GM10248 (cell line): ENCODE results near the gene RNF31.

Experiments
- CTCF ChIA-PET: fragments of 300-600 bp; sonication (Branson Sonifier 250); formaldehyde crosslinking; extraction: SDS; loops from one replicate; lab custom pipeline; 2021; ENCODE audit warnings: antibody characterized with exemption; lab: Yijun Ruan, JAX
- POLR2A ChIA-PET: fragments of 350-650 bp; sonication (Branson Sonifier 250); formaldehyde crosslinking; extraction: SDS; loops from one replicate; lab custom pipeline; 2020; ENCODE audit warnings: antibody characterized with exemption; lab: Yijun Ruan, JAX
- DNase-seq: peaks from one replicate; pipeline ENCODE4 v3.0.0; 2012; ENCODE audit errors: extremely low spot score
- TF ChIP-seq, protein P1 (sequence below): IDR thresholded peaks from 2 replicates; pipeline ENCODE4 v1.5.1; 2012; ENCODE audit warnings: mild to moderate bottlenecking, low read depth; ENCODE audit errors: extremely low read depth, missing control alignments, control extremely low read depth

Gene RNF31

DNA sequence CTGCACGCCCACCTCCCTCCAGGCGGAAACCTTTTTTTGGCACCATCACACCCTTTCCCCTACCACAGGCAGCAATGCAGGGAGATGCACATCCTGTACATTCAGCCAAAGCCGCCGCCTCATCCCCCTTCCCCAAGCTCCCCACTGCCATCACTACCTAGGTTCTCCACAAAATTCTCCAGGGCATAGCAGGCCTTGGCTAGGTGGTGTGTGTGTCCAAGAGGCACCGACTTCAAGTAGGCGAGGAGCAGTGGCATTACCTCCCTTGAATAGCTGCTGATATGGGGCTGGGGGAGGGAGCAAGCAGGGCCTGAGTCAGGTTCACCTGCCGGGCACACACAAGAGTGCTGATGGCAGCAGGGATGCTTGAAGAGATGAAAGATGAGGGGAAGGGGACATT, 37.7 kb downstream of the RNF31 start:
- TF ChIP-seq, protein P1, sequence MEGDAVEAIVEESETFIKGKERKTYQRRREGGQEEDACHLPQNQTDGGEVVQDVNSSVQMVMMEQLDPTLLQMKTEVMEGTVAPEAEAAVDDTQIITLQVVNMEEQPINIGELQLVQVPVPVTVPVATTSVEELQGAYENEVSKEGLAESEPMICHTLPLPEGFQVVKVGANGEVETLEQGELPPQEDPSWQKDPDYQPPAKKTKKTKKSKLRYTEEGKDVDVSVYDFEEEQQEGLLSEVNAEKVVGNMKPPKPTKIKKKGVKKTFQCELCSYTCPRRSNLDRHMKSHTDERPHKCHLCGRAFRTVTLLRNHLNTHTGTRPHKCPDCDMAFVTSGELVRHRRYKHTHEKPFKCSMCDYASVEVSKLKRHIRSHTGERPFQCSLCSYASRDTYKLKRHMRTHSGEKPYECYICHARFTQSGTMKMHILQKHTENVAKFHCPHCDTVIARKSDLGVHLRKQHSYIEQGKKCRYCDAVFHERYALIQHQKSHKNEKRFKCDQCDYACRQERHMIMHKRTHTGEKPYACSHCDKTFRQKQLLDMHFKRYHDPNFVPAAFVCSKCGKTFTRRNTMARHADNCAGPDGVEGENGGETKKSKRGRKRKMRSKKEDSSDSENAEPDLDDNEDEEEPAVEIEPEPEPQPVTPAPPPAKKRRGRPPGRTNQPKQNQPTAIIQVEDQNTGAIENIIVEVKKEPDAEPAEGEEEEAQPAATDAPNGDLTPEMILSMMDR, result no peak
- POLR2A ChIA-PET, result no interaction called here
- CTCF ChIA-PET, result interaction anchor here (0.9 to 4.4 kb wide), 5 partner anchors 9 to 123 kb away, joined by 3 to 35 read pairs (median 4); partner anchors contain the start of genes CIDEB, IRF9, TINF2 and TM9SF1
- no peak for DNase-seq

DNA sequence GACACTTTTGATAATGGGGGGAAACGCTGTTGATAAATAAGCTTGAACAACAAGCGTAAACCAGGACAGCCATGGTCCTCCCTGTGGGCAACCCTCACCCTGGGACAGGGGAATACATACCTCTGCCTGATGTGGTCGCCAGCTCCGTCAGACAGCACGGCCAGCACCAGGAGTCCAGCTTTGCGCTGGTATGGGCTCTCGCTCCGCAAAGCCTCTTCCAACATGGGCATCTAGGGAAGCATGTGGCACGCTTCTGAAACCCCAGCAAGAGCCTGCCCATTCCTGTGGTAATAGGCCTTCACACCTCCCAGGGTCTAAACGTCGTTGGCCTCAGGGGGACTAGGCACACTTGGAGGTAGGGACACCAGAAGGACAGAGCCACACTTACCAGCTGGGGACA, 38.4 kb downstream of the RNF31 start:
- TF ChIP-seq, protein P1, result no peak
- no peak for DNase-seq
- CTCF ChIA-PET, result interaction anchor here (1.2 to 4.4 kb wide), 4 partner anchors 8 to 56 kb away, joined by 4 to 35 read pairs (median 5); partner anchors contain the start of genes IRF9, TINF2 and TM9SF1
- POLR2A ChIA-PET, result no interaction called here

- POLR2A ChIA-PET, result interaction anchor here (0.9 to 1.6 kb wide), 2 partner anchors 14 to 22 kb away, joined by 3 to 4 read pairs; no protein-coding TSS in a partner anchor
- no peak for DNase-seq
- CTCF ChIA-PET, result interaction anchor here (1.0 to 4.4 kb wide), 4 partner anchors 26 to 121 kb away, joined by 3 to 35 read pairs (median 5); partner anchors contain the start of genes CIDEB and IRF9
- TF ChIP-seq, protein P1, result no peak
Observed at GRCh38 chr14:24186831-24187538, 39.7 kb downstream of the RNF31 start.

GRCh38 chr14:24187539-24187915, 40.2 kb downstream of the RNF31 start:
- POLR2A ChIA-PET, result interaction anchor here (0.9 to 1.6 kb wide), 2 partner anchors 14 to 22 kb away, joined by 3 to 4 read pairs; no protein-coding TSS in a partner anchor
- no peak for DNase-seq
- CTCF ChIA-PET, result interaction anchor here (0.9 to 4.4 kb wide), 5 partner anchors 26 to 120 kb away, joined by 3 to 35 read pairs (median 4); partner anchors contain the start of genes CHMP4A, CIDEB and IRF9
- TF ChIP-seq, protein P1, result no peak

- TF ChIP-seq, protein P1, result no peak
- ChIA-PET POLR2A (interaction anchor here (0.9 to 1.1 kb wide), 3 partner anchors 9 to 74 kb away, joined by 3 to 7 read pairs (median 4); partner anchors contain the start of genes DCAF11 and NRL), CTCF (interaction anchor here (0.9 to 2.5 kb wide), 7 partner anchors 25 to 119 kb away, joined by 3 to 8 read pairs (median 6); partner anchors contain the start of genes CHMP4A, CIDEB, IRF9 and MDP1)
- peak; percentile 98 for DNase-seq
Observed at GRCh38 chr14:24188251-24189058, 41.2 kb downstream of the RNF31 start, which contains the start of gene IPO4. IPO4 (minus strand) TSS chr14:24188816; CDS start chr14:24188787, 29 bp downstream.

GRCh38 chr14:24189059-24189375, 41.7 kb downstream of the RNF31 start:
- TF ChIP-seq, protein P1, result no peak
- POLR2A ChIA-PET, result interaction anchor here (0.9 to 1.1 kb wide), 3 partner anchors 10 to 75 kb away, joined by 3 to 7 read pairs (median 4); partner anchors contain the start of genes DCAF11 and NRL
- DNase-seq, result no peak
- CTCF ChIA-PET, result interaction anchor here (1.1 to 2.5 kb wide), 4 partner anchors 27 to 119 kb away, joined by 3 to 8 read pairs (median 6); partner anchors contain the start of genes CIDEB, IRF9 and MDP1
